Nephron (organoid): ENCODE measurements around the gene BRD7.

Source experiments
- H3K27ac Mint-ChIP-seq, 3 experiments: 2 replicates each; pipeline ENCODE4 v1.8.0; 2020; ENCODE audit warnings: mixed read lengths in 3 of 3, mild to moderate bottlenecking in 2 of 3, moderate library complexity in 1 of 3
- H3K27me3 Mint-ChIP-seq: 2 replicates; pipeline ENCODE4 v1.8.0; 2021; ENCODE audit warnings: low read depth, mild to moderate bottlenecking, moderate library complexity, mixed read lengths
- H3K36me3 Mint-ChIP-seq: 2 replicates; pipeline ENCODE4 v1.8.0; 2020; ENCODE audit warnings: low read depth, mixed read lengths
- H3K4me1 Mint-ChIP-seq: 2 replicates; pipeline ENCODE4 v1.8.0; 2020; ENCODE audit warnings: mixed read lengths
- H3K4me3 Mint-ChIP-seq, 3 experiments: 2 replicates each; pipeline ENCODE4 v1.8.0; 2020; ENCODE audit warnings: mild to moderate bottlenecking in 3 of 3, mixed read lengths in 3 of 3, moderate library complexity in 2 of 3
- H3K9me3 Mint-ChIP-seq: 2 replicates; pipeline ENCODE4 v1.8.0; 2020; ENCODE audit warnings: mixed read lengths
- TF ChIP-seq, protein P1 (sequence below), 3 experiments: fragments of 200-600 bp; sonication (generic); IDR thresholded peaks; one replicate each; pipeline ENCODE4 v1.5.0; 2021; ENCODE audit warnings: antibody characterized with exemption in 3 of 3; ENCODE audit not compliant: unreplicated experiment in 3 of 3

Gene BRD7

DNA sequence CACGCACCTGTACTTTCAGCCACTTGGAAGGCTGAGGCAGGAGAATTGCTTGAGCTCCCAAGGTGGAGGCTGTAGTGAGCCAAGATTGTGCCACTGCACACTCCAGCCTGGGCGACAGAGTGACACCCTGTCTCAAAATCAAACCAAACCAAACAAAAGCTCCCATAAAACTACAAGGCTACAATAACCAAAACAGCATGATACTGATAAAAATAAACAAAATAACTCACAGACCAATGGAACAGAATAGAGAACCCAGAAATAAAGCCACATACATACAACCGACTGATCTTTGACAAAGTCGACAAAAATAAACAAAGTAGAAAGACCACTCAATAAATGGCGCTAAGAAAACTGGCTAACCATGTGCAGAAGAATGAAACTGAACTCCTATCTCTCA lies 37.2 kb downstream of the BRD7 start:
- TF ChIP-seq, protein P1, sequence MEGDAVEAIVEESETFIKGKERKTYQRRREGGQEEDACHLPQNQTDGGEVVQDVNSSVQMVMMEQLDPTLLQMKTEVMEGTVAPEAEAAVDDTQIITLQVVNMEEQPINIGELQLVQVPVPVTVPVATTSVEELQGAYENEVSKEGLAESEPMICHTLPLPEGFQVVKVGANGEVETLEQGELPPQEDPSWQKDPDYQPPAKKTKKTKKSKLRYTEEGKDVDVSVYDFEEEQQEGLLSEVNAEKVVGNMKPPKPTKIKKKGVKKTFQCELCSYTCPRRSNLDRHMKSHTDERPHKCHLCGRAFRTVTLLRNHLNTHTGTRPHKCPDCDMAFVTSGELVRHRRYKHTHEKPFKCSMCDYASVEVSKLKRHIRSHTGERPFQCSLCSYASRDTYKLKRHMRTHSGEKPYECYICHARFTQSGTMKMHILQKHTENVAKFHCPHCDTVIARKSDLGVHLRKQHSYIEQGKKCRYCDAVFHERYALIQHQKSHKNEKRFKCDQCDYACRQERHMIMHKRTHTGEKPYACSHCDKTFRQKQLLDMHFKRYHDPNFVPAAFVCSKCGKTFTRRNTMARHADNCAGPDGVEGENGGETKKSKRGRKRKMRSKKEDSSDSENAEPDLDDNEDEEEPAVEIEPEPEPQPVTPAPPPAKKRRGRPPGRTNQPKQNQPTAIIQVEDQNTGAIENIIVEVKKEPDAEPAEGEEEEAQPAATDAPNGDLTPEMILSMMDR (IDR thresholded peaks at IDR 0.05; ENCODE audit: unreplicated experiment in 3 of 3), result no peak
- no peaks in the 10 kb centered on the region for H3K9me3 Mint-ChIP-seq
- H3K4me3 Mint-ChIP-seq, result no peak overlapping the region
- no peaks in the 10 kb centered on the region for H3K27me3 Mint-ChIP-seq
- peaks cover 67% of the 10 kb centered on the region for H3K36me3 Mint-ChIP-seq
- H3K27ac Mint-ChIP-seq, result no peak overlapping the region
- no peaks in the 10 kb centered on the region for H3K4me1 Mint-ChIP-seq

DNA sequence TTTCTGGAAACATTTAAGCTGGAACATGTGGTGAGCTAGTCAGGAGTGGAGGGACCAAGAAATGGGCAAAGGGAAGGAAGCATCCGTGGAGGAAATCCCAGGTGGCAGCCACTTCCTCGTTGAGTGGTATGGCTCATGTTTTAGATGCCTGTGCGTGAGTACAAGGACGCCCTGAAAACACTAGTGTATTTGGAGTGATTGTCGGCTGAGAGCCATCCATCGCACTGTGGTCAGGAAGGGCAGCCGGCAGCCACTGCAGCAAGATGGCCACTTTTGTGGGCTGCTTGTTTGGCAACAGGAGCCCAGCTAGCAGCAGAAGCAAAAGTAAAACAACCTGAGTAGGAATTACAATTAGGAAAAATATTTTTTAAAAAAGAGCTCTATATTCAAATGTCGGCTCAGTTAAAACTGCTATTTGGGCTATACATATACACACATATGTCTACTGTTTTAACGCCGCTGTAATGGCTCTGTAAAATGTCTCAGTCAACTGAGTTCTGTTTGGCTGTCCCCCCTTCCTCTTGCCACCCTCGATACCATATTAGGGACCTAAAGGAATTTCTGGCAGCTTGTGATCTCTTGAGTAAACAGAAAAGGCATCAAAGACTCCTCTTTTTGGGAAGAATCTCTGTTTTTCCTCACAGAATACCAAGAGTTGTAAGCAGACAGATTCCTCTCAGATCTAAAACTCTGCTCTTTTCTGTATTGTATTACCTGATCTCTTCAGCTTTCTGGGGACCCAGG lies 39.2 kb downstream of the BRD7 start:
- TF ChIP-seq, protein P1 (IDR thresholded peaks at IDR 0.05; ENCODE audit: unreplicated experiment in 3 of 3), result no peak
- Mint-ChIP-seq H3K27me3 (no peaks in the 10 kb centered on the region), H3K9me3 (no peaks in the 10 kb centered on the region), H3K27ac (peak overlapping the region in 1 of 3 experiments; percentile 19), H3K4me3 (no peak overlapping the region), H3K4me1 (peaks cover 1% of the 10 kb centered on the region), H3K36me3 (peaks cover 73% of the 10 kb centered on the region)

DNA sequence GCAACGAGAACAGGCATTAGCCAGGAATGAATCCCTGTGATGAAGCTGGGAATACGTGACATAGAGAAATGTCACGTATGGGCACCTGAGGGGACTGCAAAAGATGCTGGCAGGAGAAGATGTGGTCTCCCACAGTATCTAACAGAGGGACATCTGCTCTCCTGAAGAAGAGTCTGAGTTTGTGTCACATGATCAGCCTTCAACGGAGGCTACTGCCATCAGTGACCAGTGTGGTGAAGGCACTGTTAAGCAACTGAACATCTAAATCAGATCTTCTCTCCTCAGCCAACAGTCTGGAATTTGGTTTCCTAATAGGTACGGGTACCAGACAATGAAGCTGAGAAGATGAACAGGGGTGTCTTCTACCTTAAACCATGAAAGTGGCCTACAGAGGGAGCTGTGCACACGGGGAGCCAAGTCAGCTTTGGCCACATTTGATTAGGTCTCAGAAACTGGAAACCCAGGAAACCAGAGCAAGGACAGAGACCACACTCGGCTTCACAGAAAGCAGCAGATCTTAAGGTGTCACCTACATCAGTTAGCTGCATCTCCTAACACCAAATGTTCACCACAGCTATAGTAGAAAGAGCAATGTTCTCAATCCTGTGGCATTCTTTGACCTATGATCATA lies 41.8 kb downstream of the BRD7 start:
- Mint-ChIP-seq H3K27ac (no peak overlapping the region), H3K36me3 (peaks cover 65% of the 10 kb centered on the region), H3K9me3 (no peaks in the 10 kb centered on the region), H3K27me3 (no peaks in the 10 kb centered on the region), H3K4me1 (peaks cover 9% of the 10 kb centered on the region), H3K4me3 (no peak overlapping the region)
- TF ChIP-seq, protein P1 (IDR thresholded peaks at IDR 0.05; ENCODE audit: unreplicated experiment in 3 of 3), result peak in 2 of 3 experiments; percentile 19 to 36

DNA sequence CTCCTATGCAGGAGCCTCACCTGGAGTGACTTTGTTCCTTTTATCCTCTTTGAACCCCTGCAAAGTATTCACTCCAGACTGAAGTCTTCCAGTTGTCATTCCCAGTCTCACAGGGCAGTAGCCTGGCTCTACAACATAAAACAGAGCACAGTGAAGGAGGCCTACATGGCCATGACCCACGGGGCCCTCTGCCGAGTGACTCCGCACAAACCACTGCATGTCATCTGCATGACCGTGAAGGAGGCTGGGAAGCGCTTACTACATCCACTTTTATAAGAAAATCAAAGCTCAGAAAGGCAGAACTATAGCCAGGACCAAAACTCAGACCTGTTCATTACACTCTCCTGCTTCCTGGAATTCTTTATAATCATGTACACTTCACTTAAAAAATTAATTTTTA lies 42.5 kb downstream of the BRD7 start:
- no peaks in the 10 kb centered on the region for H3K27me3 Mint-ChIP-seq
- H3K9me3 Mint-ChIP-seq, result no peaks in the 10 kb centered on the region
- H3K36me3 Mint-ChIP-seq, result peaks cover 64% of the 10 kb centered on the region
- H3K27ac Mint-ChIP-seq, result no peak overlapping the region
- H3K4me1 Mint-ChIP-seq, result peaks cover 9% of the 10 kb centered on the region
- H3K4me3 Mint-ChIP-seq, result no peak overlapping the region
- TF ChIP-seq, protein P1 (IDR thresholded peaks at IDR 0.05; ENCODE audit: unreplicated experiment in 3 of 3), result no peak

DNA sequence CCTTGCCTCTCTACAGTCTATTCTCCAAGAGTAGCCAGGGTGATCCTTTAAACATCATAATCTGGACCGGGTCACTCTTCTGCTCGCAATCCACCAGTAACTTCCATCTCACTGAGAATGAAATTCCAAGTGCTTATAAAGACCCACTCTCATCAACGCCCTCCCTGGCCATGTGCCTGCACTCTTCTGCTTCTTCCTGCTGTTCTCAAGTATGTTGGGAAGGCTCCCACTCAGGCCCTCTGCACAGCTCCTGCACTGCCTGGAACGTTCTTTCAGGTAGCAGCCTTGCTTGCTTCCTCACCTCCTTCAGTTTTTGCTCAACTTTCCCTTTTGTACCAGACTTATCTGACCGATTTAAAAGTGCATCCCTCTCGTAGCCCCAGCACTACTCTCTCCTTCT lies 44.4 kb downstream of the BRD7 start:
- TF ChIP-seq, protein P1 (IDR thresholded peaks at IDR 0.05; ENCODE audit: unreplicated experiment in 3 of 3), result no peak
- peaks cover 71% of the 10 kb centered on the region for H3K36me3 Mint-ChIP-seq
- no peaks in the 10 kb centered on the region for H3K27me3 Mint-ChIP-seq
- peaks cover 9% of the 10 kb centered on the region for H3K4me1 Mint-ChIP-seq
- no peaks in the 10 kb centered on the region for H3K9me3 Mint-ChIP-seq
- H3K4me3 Mint-ChIP-seq, result no peak overlapping the region
- no peak overlapping the region for H3K27ac Mint-ChIP-seq
